ENCODE data around the gene GPBP1. TPM values are rescaled to one million over a fixed set of nuclear protein-coding genes. Genes with fewer than 3 reads are reported as not detected.

GPBP1 gene, protein sequence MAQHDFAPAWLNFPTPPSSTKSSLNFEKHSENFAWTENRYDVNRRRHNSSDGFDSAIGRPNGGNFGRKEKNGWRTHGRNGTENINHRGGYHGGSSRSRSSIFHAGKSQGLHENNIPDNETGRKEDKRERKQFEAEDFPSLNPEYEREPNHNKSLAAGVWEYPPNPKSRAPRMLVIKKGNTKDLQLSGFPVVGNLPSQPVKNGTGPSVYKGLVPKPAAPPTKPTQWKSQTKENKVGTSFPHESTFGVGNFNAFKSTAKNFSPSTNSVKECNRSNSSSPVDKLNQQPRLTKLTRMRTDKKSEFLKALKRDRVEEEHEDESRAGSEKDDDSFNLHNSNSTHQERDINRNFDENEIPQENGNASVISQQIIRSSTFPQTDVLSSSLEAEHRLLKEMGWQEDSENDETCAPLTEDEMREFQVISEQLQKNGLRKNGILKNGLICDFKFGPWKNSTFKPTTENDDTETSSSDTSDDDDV
- 100 to 106 TPM (median 104 TPM) in 3 replicates for total RNA-seq (2021)
- percentile 94 among the genes with signal in this experiment for Bru-seq, nascent RNA
- long read RNA-seq, experiment 1, full-length matches to known transcripts = 261 of 616 reads
- long read RNA-seq, experiment 1, partial matches to known transcripts = 42 of 616 reads
- long read RNA-seq, experiment 1, other reads (novel, unspliced or antisense) = 313 of 616 reads
- long read RNA-seq, experiment 2, partial matches to known transcripts = 51 of 111 reads
- long read RNA-seq, experiment 2, other reads (novel, unspliced or antisense) = 60 of 111 reads
- long read RNA-seq, experiment 3, full-length matches to known transcripts = 21 of 98 reads
- long read RNA-seq, experiment 3, partial matches to known transcripts = 14 of 98 reads
- long read RNA-seq, experiment 3, other reads (novel, unspliced or antisense) = 63 of 98 reads

DNA sequence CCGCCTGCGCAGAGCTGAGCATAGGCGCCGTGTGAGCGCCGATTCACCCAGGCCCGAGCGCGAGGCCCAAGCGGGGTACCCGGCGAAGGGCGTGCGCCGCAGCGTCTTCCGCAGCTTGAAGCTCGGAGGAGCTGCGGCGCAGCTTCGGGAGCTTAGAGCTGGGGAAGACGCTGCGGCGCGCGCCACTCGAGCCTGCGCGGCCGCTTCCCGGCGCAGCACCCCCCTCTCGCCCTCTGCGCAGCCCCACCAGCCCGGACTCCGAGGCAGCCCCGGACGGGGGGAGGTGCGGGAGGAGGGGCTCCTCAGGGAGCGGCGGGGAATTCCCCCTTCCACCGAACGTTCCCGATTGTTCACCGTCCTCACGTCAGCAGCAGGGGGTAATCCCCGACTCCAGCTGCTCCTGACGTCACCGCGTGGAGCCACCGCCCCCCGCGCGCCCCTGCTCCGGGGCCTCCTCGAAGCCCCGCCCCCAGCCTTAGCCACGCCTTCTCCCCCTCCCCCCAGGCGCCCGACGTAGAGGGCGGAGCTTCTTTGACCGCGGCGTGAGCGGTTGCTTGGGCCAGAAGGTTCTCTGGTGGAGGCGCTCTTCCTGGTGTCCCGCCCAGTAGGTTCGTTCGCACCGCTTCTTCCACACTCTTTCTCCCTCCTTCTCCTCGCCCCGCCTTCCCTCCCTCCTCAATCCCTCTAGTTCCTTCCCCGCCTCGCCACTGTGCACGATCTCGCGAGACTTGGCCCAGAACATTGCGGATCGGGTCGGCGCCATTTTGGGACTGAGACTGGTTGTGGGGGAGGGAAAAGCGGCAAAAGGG lies at the start of gene GPBP1:
Gene GPBP1, plus strand, starts transcription at position 741 of the 809 bp plus-strand sequence. CDS start 40,072 bp downstream, outside the sequence.
- peak; percentile 96 for DNase-seq (ENCODE audit: low spot score)
- POLR2A ChIA-PET = interaction anchor here (0.6 to 1.5 kb wide), 11 partner anchors 9 to 441 kb away, joined by 3 to 18 read pairs (median 4); partner anchors contain the start of gene SETD9
- peaks cover 25% of the 10 kb centered on the region for H3K36me3 Mint-ChIP-seq
- TF ChIP-seq, protein P1, sequence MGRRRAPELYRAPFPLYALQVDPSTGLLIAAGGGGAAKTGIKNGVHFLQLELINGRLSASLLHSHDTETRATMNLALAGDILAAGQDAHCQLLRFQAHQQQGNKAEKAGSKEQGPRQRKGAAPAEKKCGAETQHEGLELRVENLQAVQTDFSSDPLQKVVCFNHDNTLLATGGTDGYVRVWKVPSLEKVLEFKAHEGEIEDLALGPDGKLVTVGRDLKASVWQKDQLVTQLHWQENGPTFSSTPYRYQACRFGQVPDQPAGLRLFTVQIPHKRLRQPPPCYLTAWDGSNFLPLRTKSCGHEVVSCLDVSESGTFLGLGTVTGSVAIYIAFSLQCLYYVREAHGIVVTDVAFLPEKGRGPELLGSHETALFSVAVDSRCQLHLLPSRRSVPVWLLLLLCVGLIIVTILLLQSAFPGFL (CRISPR knock-in tag; IDR thresholded peaks at IDR 0.05; ENCODE audit: borderline replicate concordance) = no peak
- TF ChIP-seq, protein P2, sequence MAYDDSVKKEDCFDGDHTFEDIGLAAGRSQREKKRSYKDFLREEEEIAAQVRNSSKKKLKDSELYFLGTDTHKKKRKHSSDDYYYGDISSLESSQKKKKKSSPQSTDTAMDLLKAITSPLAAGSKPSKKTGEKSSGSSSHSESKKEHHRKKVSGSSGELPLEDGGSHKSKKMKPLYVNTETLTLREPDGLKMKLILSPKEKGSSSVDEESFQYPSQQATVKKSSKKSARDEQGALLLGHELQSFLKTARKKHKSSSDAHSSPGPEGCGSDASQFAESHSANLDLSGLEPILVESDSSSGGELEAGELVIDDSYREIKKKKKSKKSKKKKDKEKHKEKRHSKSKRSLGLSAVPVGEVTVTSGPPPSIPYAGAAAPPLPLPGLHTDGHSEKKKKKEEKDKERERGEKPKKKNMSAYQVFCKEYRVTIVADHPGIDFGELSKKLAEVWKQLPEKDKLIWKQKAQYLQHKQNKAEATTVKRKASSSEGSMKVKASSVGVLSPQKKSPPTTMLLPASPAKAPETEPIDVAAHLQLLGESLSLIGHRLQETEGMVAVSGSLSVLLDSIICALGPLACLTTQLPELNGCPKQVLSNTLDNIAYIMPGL (CRISPR knock-in tag; IDR thresholded peaks at IDR 0.05) = no peak
- 0 out of 2 replicates have a peak, but pooled peaks have one; percentile 1 for TF ChIP-seq TEAD1 (CRISPR knock-in tag; IDR thresholded peaks at IDR 0.05)
- TF ChIP-seq, protein P3, sequence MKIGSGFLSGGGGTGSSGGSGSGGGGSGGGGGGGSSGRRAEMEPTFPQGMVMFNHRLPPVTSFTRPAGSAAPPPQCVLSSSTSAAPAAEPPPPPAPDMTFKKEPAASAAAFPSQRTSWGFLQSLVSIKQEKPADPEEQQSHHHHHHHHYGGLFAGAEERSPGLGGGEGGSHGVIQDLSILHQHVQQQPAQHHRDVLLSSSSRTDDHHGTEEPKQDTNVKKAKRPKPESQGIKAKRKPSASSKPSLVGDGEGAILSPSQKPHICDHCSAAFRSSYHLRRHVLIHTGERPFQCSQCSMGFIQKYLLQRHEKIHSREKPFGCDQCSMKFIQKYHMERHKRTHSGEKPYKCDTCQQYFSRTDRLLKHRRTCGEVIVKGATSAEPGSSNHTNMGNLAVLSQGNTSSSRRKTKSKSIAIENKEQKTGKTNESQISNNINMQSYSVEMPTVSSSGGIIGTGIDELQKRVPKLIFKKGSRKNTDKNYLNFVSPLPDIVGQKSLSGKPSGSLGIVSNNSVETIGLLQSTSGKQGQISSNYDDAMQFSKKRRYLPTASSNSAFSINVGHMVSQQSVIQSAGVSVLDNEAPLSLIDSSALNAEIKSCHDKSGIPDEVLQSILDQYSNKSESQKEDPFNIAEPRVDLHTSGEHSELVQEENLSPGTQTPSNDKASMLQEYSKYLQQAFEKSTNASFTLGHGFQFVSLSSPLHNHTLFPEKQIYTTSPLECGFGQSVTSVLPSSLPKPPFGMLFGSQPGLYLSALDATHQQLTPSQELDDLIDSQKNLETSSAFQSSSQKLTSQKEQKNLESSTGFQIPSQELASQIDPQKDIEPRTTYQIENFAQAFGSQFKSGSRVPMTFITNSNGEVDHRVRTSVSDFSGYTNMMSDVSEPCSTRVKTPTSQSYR (CRISPR knock-in tag; IDR thresholded peaks at IDR 0.05) = no peak; the same call in none of the 2 replicates
- 0 out of 2 replicates have a peak, but pooled peaks have one; percentile 16 for TF ChIP-seq CREB1 (CRISPR knock-in tag; IDR thresholded peaks at IDR 0.05)
- TF ChIP-seq, protein P4, sequence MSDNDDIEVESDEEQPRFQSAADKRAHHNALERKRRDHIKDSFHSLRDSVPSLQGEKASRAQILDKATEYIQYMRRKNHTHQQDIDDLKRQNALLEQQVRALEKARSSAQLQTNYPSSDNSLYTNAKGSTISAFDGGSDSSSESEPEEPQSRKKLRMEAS (CRISPR knock-in tag; IDR thresholded peaks at IDR 0.05) = peak; percentile 46; the same call in 1 of the 2 replicates
- no peak for TF ChIP-seq SOX15 (CRISPR knock-in tag; IDR thresholded peaks at IDR 0.05)
- no peak for TF ChIP-seq OVOL2 (CRISPR knock-in tag; IDR thresholded peaks at IDR 0.05; ENCODE audit: borderline replicate concordance)
- TF ChIP-seq FOXK1 (CRISPR knock-in tag; IDR thresholded peaks at IDR 0.05) = peak; percentile 76
- TF ChIP-seq NR2C2 (CRISPR knock-in tag; IDR thresholded peaks at IDR 0.05) = no peak
- TF ChIP-seq HMGA2 (CRISPR knock-in tag; IDR thresholded peaks at IDR 0.05) = no peak
- TF ChIP-seq NR1H2 (CRISPR knock-in tag; IDR thresholded peaks at IDR 0.05) = no peak
- TF ChIP-seq ZNF121 (CRISPR knock-in tag; IDR thresholded peaks at IDR 0.05) = no peak
- TF ChIP-seq ZNF138 (CRISPR knock-in tag; conservative IDR thresholded peaks at IDR 0.05) = no peak
- TF ChIP-seq, protein P5, sequence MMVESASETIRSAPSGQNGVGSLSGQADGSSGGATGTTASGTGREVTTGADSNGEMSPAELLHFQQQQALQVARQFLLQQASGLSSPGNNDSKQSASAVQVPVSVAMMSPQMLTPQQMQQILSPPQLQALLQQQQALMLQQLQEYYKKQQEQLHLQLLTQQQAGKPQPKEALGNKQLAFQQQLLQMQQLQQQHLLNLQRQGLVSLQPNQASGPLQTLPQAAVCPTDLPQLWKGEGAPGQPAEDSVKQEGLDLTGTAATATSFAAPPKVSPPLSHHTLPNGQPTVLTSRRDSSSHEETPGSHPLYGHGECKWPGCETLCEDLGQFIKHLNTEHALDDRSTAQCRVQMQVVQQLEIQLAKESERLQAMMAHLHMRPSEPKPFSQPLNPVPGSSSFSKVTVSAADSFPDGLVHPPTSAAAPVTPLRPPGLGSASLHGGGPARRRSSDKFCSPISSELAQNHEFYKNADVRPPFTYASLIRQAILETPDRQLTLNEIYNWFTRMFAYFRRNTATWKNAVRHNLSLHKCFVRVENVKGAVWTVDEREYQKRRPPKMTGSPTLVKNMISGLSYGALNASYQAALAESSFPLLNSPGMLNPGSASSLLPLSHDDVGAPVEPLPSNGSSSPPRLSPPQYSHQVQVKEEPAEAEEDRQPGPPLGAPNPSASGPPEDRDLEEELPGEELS (CRISPR knock-in tag; IDR thresholded peaks at IDR 0.05) = peak; percentile 62
- TF ChIP-seq MYBL2 (CRISPR knock-in tag; IDR thresholded peaks at IDR 0.05) = peak; percentile 75
- TF ChIP-seq ELF4 (CRISPR knock-in tag; IDR thresholded peaks at IDR 0.05; ENCODE audit: low read depth) = peak; percentile 84; the same call in 1 of the 2 replicates
- TF ChIP-seq RELA (CRISPR knock-in tag; IDR thresholded peaks at IDR 0.05; ENCODE audit: borderline replicate concordance) = 0 out of 2 replicates have a peak, but pooled peaks have one; percentile 27
- TF ChIP-seq, protein P6, sequence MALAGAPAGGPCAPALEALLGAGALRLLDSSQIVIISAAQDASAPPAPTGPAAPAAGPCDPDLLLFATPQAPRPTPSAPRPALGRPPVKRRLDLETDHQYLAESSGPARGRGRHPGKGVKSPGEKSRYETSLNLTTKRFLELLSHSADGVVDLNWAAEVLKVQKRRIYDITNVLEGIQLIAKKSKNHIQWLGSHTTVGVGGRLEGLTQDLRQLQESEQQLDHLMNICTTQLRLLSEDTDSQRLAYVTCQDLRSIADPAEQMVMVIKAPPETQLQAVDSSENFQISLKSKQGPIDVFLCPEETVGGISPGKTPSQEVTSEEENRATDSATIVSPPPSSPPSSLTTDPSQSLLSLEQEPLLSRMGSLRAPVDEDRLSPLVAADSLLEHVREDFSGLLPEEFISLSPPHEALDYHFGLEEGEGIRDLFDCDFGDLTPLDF (CRISPR knock-in tag; IDR thresholded peaks at IDR 0.05) = no peak
- TF ChIP-seq GRHL2 (CRISPR knock-in tag; IDR thresholded peaks at IDR 0.05; ENCODE audit: insufficient replicate concordance, severe bottlenecking) = no peak
- peak; percentile 58; the same call in 1 of the 2 replicates for TF ChIP-seq ZBTB21 (CRISPR knock-in tag; IDR thresholded peaks at IDR 0.05; ENCODE audit: borderline replicate concordance)
- no peak for TF ChIP-seq TEAD4 (CRISPR knock-in tag; IDR thresholded peaks at IDR 0.05)

More for the DNA sequence above, at the start of gene GPBP1:
- Mint-ChIP-seq H3K9me3 (no peaks in the 10 kb centered on the region), H3K4me1 (peaks cover 30% of the 10 kb centered on the region), H3K27ac (peak within 1 kb of the TSS; percentile 100), H3K27me3 (ENCODE audit: low read depth) (peaks cover 6% of the 10 kb centered on the region), H3K4me3 (peak within 1 kb of the TSS; percentile 97)
- CTCF ChIA-PET = interaction anchor here (0.6 to 1.4 kb wide), 6 partner anchors 10 to 1631 kb away, joined by 3 to 13 read pairs (median 6); no protein-coding TSS in a partner anchor
- peak; percentile 88 for ATAC-seq
